H9 (cell line): ENCODE results near the gene PPP1R12B. TPM values are rescaled to one million over a fixed set of nuclear protein-coding genes. Genes with fewer than 3 reads are reported as not detected.
"Not testable (repeated sequence)": the region's sequence is repeated elsewhere in the genome, so short reads cannot be mapped to it uniquely, and the experiment has no call there.

Source experiments
- DNase-seq: peaks from one replicate; pipeline ENCODE4 v3.0.0-alpha.2; 2017
- H2AFZ ChIP-seq: one replicate; pipeline ENCODE4 v1.6.1; 2013; ENCODE audit warnings: mild to moderate bottlenecking, low read length, control low read depth, moderate library complexity
- H2AK5ac ChIP-seq: 2 replicates; pipeline ENCODE4 v1.6.1; 2013; ENCODE audit warnings: low read length, control low read depth, mixed read lengths; ENCODE audit not compliant: insufficient read length
- H2BK120ac ChIP-seq: one replicate; pipeline ENCODE4 v1.6.1; 2013; ENCODE audit warnings: low read depth, mild to moderate bottlenecking, low read length, control low read depth, inconsistent platforms; ENCODE audit not compliant: poor library complexity, severe bottlenecking
- H2BK12ac ChIP-seq: 2 replicates; pipeline ENCODE4 v1.6.1; 2013; ENCODE audit warnings: low read length, control low read depth, mixed read lengths, low read depth; ENCODE audit not compliant: insufficient read length
- H2BK15ac ChIP-seq: 2 replicates; pipeline ENCODE4 v1.6.1; 2013; ENCODE audit warnings: low read depth, low read length, control low read depth
- H2BK20ac ChIP-seq: one replicate; pipeline ENCODE4 v1.6.1; 2013; ENCODE audit warnings: low read depth, mild to moderate bottlenecking, low read length, control low read depth, inconsistent platforms; ENCODE audit not compliant: poor library complexity, severe bottlenecking
- H2BK5ac ChIP-seq: 2 replicates; pipeline ENCODE4 v1.6.1; 2013; ENCODE audit warnings: low read length, control low read depth, mixed read lengths; ENCODE audit not compliant: insufficient read length
- H3K14ac ChIP-seq: 2 replicates; pipeline ENCODE4 v1.6.1; 2013; ENCODE audit warnings: low read length, control low read depth; ENCODE audit not compliant: insufficient read depth
- H3K18ac ChIP-seq: 2 replicates; pipeline ENCODE4 v1.6.1; 2013; ENCODE audit warnings: low read depth, mild to moderate bottlenecking, mixed read lengths, low read length, control low read depth; ENCODE audit not compliant: insufficient read length
- H3K23ac ChIP-seq: 2 replicates; pipeline ENCODE4 v1.6.1; 2013; ENCODE audit warnings: low read length, control low read depth, mixed read lengths, low read depth; ENCODE audit not compliant: insufficient read length
- H3K23me2 ChIP-seq: 2 replicates; pipeline ENCODE4 v1.6.1; 2013; ENCODE audit warnings: low read depth, mild to moderate bottlenecking, mixed read lengths, low read length, control low read depth; ENCODE audit not compliant: insufficient read length, poor library complexity, severe bottlenecking
- H3K27ac ChIP-seq: 2 replicates; pipeline ENCODE4 v1.5.1; 2013; ENCODE audit warnings: low read length, control low read depth, mixed read lengths, low read depth; ENCODE audit not compliant: insufficient read length
- H3K27me3 ChIP-seq: 2 replicates; pipeline ENCODE4 v1.6.1; 2013; ENCODE audit warnings: low read length, control low read depth, inconsistent platforms; ENCODE audit not compliant: insufficient read depth
- H3K4ac ChIP-seq: 2 replicates; pipeline ENCODE4 v1.6.1; 2013; ENCODE audit warnings: low read depth, mild to moderate bottlenecking, control low read depth, inconsistent platforms, low read length, moderate library complexity
- H3K4me1 ChIP-seq: 2 replicates; pipeline ENCODE4 v1.6.1; 2013; ENCODE audit warnings: low read length, control low read depth, inconsistent platforms; ENCODE audit not compliant: insufficient read depth
- H3K4me2 ChIP-seq: 2 replicates; pipeline ENCODE4 v1.6.1; 2013; ENCODE audit warnings: low read length, control low read depth, mixed read lengths; ENCODE audit not compliant: insufficient read length, insufficient read depth
- H3K56ac ChIP-seq: 2 replicates; pipeline ENCODE4 v1.6.1; 2013; ENCODE audit warnings: low read depth, mild to moderate bottlenecking, mixed read lengths, low read length, control low read depth; ENCODE audit not compliant: insufficient read length
- H3K79me1 ChIP-seq: 2 replicates; pipeline ENCODE4 v1.6.1; 2013; ENCODE audit warnings: low read depth, mild to moderate bottlenecking, moderate library complexity, low read length, control low read depth, inconsistent platforms; ENCODE audit not compliant: insufficient read depth, poor library complexity, severe bottlenecking
- H3K79me2 ChIP-seq: 2 replicates; pipeline ENCODE4 v1.6.1; 2013; ENCODE audit warnings: low read length, control low read depth, inconsistent platforms; ENCODE audit not compliant: insufficient read depth
- H3K9ac ChIP-seq: 2 replicates; pipeline ENCODE4 v1.6.1; 2013; ENCODE audit warnings: low read length, control low read depth, mixed read lengths; ENCODE audit not compliant: insufficient read length; ENCODE audit errors: extremely low read depth
- H3K9me3 ChIP-seq: one replicate; pipeline ENCODE4 v1.6.1; 2013; ENCODE audit warnings: low read depth, low read length, inconsistent platforms; ENCODE audit not compliant: control insufficient read depth
- H3T11ph ChIP-seq: one replicate; pipeline ENCODE4 v1.6.1; 2013; ENCODE audit warnings: mild to moderate bottlenecking, low read length, control low read depth, inconsistent platforms
- H4K20me1 ChIP-seq: one replicate; pipeline ENCODE4 v1.6.1; 2013; ENCODE audit not compliant: control insufficient read depth, insufficient read length, insufficient read depth
- H4K5ac ChIP-seq: 2 replicates; pipeline ENCODE4 v1.6.1; 2013; ENCODE audit warnings: low read depth, mild to moderate bottlenecking, mixed read lengths, low read length, control low read depth; ENCODE audit not compliant: insufficient read length
- H4K8ac ChIP-seq: replicated peaks from 2 replicates; pipeline ENCODE4 v1.6.1; 2013; ENCODE audit warnings: low read length, control low read depth, mixed read lengths, low read depth; ENCODE audit not compliant: insufficient read length
- H4K91ac ChIP-seq: 2 replicates; pipeline ENCODE4 v1.6.1; 2013; ENCODE audit warnings: low read depth, mild to moderate bottlenecking, moderate library complexity, mixed read lengths, low read length, control low read depth; ENCODE audit not compliant: insufficient read length
- H3K27ac Mint-ChIP-seq, 3 experiments: 2 replicates in 2 of 3; 3 replicates in 1 of 3; pipeline ENCODE4 v1.8.0; 2020 to 2021; ENCODE audit warnings: mixed read lengths in 3 of 3, mild to moderate bottlenecking in 1 of 3, moderate library complexity in 1 of 3
- H3K27me3 Mint-ChIP-seq: 2 replicates; pipeline ENCODE4 v1.8.0; 2021; ENCODE audit warnings: low read depth, mild to moderate bottlenecking, moderate library complexity, mixed read lengths
- H3K36me3 Mint-ChIP-seq, 3 experiments: 2 replicates in 2 of 3; 3 replicates in 1 of 3; pipeline ENCODE4 v1.8.0; 2020 to 2021; ENCODE audit warnings: low read depth in 3 of 3, mixed read lengths in 3 of 3; ENCODE audit not compliant: insufficient read depth in 1 of 3
- H3K4me1 Mint-ChIP-seq, 2 experiments: 2 replicates each; pipeline ENCODE4 v1.8.0; 2020; ENCODE audit warnings: mixed read lengths in 2 of 2
- H3K4me3 Mint-ChIP-seq, 2 experiments: 2 replicates in 1 of 2; 3 replicates in 1 of 2; pipeline ENCODE4 v1.8.0; 2020 to 2021; ENCODE audit warnings: mild to moderate bottlenecking in 2 of 2, mixed read lengths in 2 of 2, moderate library complexity in 1 of 2
- H3K9me3 Mint-ChIP-seq, 2 experiments: 2 replicates in 1 of 2; 3 replicates in 1 of 2; pipeline ENCODE4 v1.8.0; 2020; ENCODE audit warnings: mild to moderate bottlenecking in 2 of 2, mixed read lengths in 2 of 2, moderate library complexity in 1 of 2
- WGBS: extraction: QIAGEN DNeasy Blood & Tissue Kit; methylation state at CpG from one replicate; pipeline ENCODE4 v1.1.7; 2013; ENCODE audit warnings: missing lambda C conversion rate, low lambda C conversion rate, mixed read lengths; ENCODE audit not compliant: insufficient read length; ENCODE audit errors: extremely low coverage; 5-methylcytosine and 5-hydroxymethylcytosine counted together
- total RNA-seq: library from RNA; stranded (reverse); gene quantifications from 2 replicates; pipeline ENCODE4 v1.2.1, GENCODE V29; 2021

Gene PPP1R12B
- total RNA-seq, 1 experiment from 2014 or later, result 12.9 TPM

GRCh38 chr1:202630096-202630495 is 281.6 kb downstream of the PPP1R12B start:
- H2BK120ac ChIP-seq, H3K23ac ChIP-seq, H3K4ac ChIP-seq, H3K4me3 Mint-ChIP-seq, H3K27me3 ChIP-seq, H4K8ac ChIP-seq, H3K79me2 ChIP-seq, H2AK5ac ChIP-seq, H2BK12ac ChIP-seq, DNase-seq, H3K56ac ChIP-seq, H3K9me3 Mint-ChIP-seq, H3K18ac ChIP-seq, H3K27ac Mint-ChIP-seq, H2BK20ac ChIP-seq, H3K27ac ChIP-seq, H3K9me3 ChIP-seq, H3K23me2 ChIP-seq, H4K20me1 ChIP-seq, H3K4me2 ChIP-seq, H4K5ac ChIP-seq, H3T11ph ChIP-seq, H4K91ac ChIP-seq, H2AFZ ChIP-seq, H3K9ac ChIP-seq, H3K4me1 ChIP-seq, H3K79me1 ChIP-seq, H2BK5ac ChIP-seq, H3K14ac ChIP-seq, H3K36me3 Mint-ChIP-seq, H3K27me3 Mint-ChIP-seq, H2BK15ac ChIP-seq: not testable (repeated sequence)
- peaks cover 13% of the 10 kb centered on the region in 2 experiments for H3K4me1 Mint-ChIP-seq
- no CpG with 5 or more reads among the region's 6 CpGs for WGBS
